H1 (cell line): ENCODE measurements around the gene GALNT2. TPM values are rescaled to one million over a fixed set of nuclear protein-coding genes. Genes with fewer than 3 reads are reported as not detected.

ENCODE experiments used
- SUZ12 ChIP-seq: fragments of 200-600 bp; sonication (generic); IDR thresholded peaks from 2 replicates; pipeline ENCODE4 v1.6.1; 2012; ENCODE audit warnings: mild to moderate bottlenecking, inconsistent platforms, low read length, moderate library complexity, mixed read lengths
- polyA plus RNA-seq, 7 experiments: library from polyadenylated mRNA; depleted of rRNA in 3 of 7; stranded (reverse) in 5 of 7; unstranded in 2 of 7; fragments of >200 nt in 5 of 7; fragments of 200-250 nt in 2 of 7; gene quantifications; 1 replicate in 5 of 7; 2 replicates in 1 of 7; 4 replicates in 1 of 7; pipeline versions ENCODE4 v1.2.1 to v1.2.3, GENCODE V29; 2011 to 2013; ENCODE audit warnings: missing spikeins in 2 of 7, mixed read lengths in 2 of 7
- total RNA-seq: library from RNA; stranded (reverse); fragmentation: NEBNext Ultra II Directional; extraction: Animal tissue kit (Norgen Biotek cat#: 25700); gene quantifications from 2 replicates; pipeline ENCODE4 v1.2.1, GENCODE V29; 2021
- TF ChIP-seq, protein P1 (sequence below): IDR thresholded peaks from 2 replicates; pipeline ENCODE4 v1.6.1; 2012; ENCODE audit warnings: low read length, inconsistent platforms

The GALNT2 gene
- total and polyA plus RNA-seq, 2 of the 8 experiments (the other 6 are each of a cell fraction or from before 2014, with no cell fraction given): 34.5 to 75.3 TPM

GRCh38 chr1:230103306-230104173, 36.5 kb downstream of the GALNT2 start (continued):
- no peak for TF ChIP-seq SUZ12
- TF ChIP-seq, protein P1, sequence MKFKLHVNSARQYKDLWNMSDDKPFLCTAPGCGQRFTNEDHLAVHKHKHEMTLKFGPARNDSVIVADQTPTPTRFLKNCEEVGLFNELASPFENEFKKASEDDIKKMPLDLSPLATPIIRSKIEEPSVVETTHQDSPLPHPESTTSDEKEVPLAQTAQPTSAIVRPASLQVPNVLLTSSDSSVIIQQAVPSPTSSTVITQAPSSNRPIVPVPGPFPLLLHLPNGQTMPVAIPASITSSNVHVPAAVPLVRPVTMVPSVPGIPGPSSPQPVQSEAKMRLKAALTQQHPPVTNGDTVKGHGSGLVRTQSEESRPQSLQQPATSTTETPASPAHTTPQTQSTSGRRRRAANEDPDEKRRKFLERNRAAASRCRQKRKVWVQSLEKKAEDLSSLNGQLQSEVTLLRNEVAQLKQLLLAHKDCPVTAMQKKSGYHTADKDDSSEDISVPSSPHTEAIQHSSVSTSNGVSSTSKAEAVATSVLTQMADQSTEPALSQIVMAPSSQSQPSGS: no peak
